Gastrocnemius medialis (tissue), 4 donors: ENCODE measurements around the gene DPP10.

ENCODE experiments used
- CTCF ChIP-seq, 5 experiments: fragments of 450-650 bp in 3 of 5; fragments of 200-600 bp in 2 of 5; sonication (generic) in 2 of 5; IDR thresholded peaks in 4 of 5; conservative IDR thresholded peaks in 1 of 5; 1 replicate in 4 of 5; 2 replicates in 1 of 5; pipeline ENCODE4 v1.5.1; 2016 to 2019; ENCODE audit warnings: antibody characterized with exemption in 5 of 5, mild to moderate bottlenecking in 3 of 5, moderate library complexity in 3 of 5
- POLR2A ChIP-seq, 2 donors: fragments of 450-650 bp; IDR thresholded peaks; one replicate each; pipeline ENCODE4 v1.6.1; 2017; ENCODE audit warnings: antibody characterized with exemption in 2 of 2, mild to moderate bottlenecking in 2 of 2, moderate library complexity in 2 of 2

- TF ChIP-seq CTCF (IDR thresholded peaks at IDR 0.05 in 4 of 5, conservative IDR thresholded peaks at IDR 0.05 in 1 of 5) = no peak
- no peak for TF ChIP-seq POLR2A (IDR thresholded peaks at IDR 0.05)
Measured at GRCh38 chr2:115574667-115575066, 1132.2 kb downstream of the DPP10 start.
